Thyroid gland (tissue), 4 donors: ENCODE results near the gene RNF220.

Source experiments
- CTCF ChIP-seq, 6 experiments: fragments of 200-600 bp in 3 of 6; fragments of 450-650 bp in 3 of 6; sonication (generic) in 3 of 6; IDR thresholded peaks; one replicate each; pipeline ENCODE4 v1.5.1; 2016 to 2019; ENCODE audit warnings: antibody characterized with exemption in 6 of 6, mild to moderate bottlenecking in 2 of 6, inconsistent platforms in 1 of 6, moderate library complexity in 1 of 6
- POLR2A ChIP-seq, 2 donors: fragments of 450-650 bp; IDR thresholded peaks; one replicate each; pipeline ENCODE4 v1.6.1; 2017; ENCODE audit warnings: antibody characterized with exemption in 2 of 2, mild to moderate bottlenecking in 2 of 2, moderate library complexity in 1 of 2

GRCh38 chr1:44547837-44548236 is 142.8 kb downstream of the RNF220 start:
- TF ChIP-seq CTCF (IDR thresholded peaks at IDR 0.05) (no peak), POLR2A (IDR thresholded peaks at IDR 0.05) (no peak)
